Astrocyte (in vitro differentiated cells and primary cell): ENCODE measurements around the gene LHFPL2.

Source experiments
- EZH2 ChIP-seq: IDR thresholded peaks from 2 replicates; pipeline ENCODE4 v1.6.1; 2012; ENCODE audit warnings: mild to moderate bottlenecking, low read length, inconsistent platforms; ENCODE audit not compliant: insufficient read depth
- TF ChIP-seq, protein P1 (sequence below): IDR thresholded peaks from 2 replicates; pipeline ENCODE4 v1.5.1; 2011; ENCODE audit warnings: low read depth, mild to moderate bottlenecking, inconsistent platforms, low read length, moderate library complexity; ENCODE audit not compliant: insufficient read depth

DNA sequence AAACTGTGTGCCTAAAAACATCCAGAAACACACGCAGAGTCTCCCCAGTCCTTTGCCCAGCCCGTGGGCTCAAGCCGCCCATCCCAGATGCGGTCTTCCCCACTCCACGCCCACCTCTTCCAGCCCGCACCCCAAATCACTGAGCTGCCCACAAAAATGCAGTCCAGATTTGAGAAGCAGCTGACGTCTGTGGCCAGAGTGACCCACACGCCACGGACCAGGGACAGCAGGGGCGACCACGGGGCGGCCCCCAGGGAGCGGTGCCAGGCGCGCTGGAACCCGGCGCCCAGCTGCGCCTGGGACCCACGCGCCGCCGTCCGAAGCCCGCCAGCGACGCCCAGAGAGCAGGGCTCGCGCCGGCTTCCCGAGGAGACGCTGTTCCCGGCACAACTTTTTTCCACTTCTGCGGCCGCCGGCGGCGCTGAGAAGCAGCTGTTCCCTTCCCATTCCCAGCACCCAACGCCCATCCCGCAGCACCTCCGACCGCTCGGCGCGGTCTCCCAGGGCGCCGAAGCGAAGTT lies 674 bp downstream of the LHFPL2 start:
- no peak for TF ChIP-seq EZH2
- TF ChIP-seq, protein P1, sequence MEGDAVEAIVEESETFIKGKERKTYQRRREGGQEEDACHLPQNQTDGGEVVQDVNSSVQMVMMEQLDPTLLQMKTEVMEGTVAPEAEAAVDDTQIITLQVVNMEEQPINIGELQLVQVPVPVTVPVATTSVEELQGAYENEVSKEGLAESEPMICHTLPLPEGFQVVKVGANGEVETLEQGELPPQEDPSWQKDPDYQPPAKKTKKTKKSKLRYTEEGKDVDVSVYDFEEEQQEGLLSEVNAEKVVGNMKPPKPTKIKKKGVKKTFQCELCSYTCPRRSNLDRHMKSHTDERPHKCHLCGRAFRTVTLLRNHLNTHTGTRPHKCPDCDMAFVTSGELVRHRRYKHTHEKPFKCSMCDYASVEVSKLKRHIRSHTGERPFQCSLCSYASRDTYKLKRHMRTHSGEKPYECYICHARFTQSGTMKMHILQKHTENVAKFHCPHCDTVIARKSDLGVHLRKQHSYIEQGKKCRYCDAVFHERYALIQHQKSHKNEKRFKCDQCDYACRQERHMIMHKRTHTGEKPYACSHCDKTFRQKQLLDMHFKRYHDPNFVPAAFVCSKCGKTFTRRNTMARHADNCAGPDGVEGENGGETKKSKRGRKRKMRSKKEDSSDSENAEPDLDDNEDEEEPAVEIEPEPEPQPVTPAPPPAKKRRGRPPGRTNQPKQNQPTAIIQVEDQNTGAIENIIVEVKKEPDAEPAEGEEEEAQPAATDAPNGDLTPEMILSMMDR, result no peak
